Fibroblast of skin of right biceps (primary cell): Measurements from ENCODE around the gene LTBR.

ENCODE experiments used
- DNase-seq: peaks from one replicate; pipeline ENCODE4 v3.0.0-alpha.2; 2013

Gene LTBR

GRCh38 chr12:6346942-6347341, 37.0 kb upstream of the LTBR start:
- no peak for DNase-seq

GRCh38 chr12:6347367-6348338, 36.3 kb upstream of the LTBR start:
- no peak for DNase-seq

- no peak for DNase-seq
Observed at GRCh38 chr12:6351622-6352021, 32.3 kb upstream of the LTBR start.

- no peak for DNase-seq
Observed at GRCh38 chr12:6352193-6353173, 31.5 kb upstream of the LTBR start.

- DNase-seq: no peak
Observed at GRCh38 chr12:6354495-6355393, 29.2 kb upstream of the LTBR start.

- DNase-seq: no peak
Observed at GRCh38 chr12:6355491-6356373, 28.2 kb upstream of the LTBR start.

- DNase-seq: no peak
Observed at GRCh38 chr12:6356374-6356820, 27.6 kb upstream of the LTBR start.

GRCh38 chr12:6358881-6359280, 25.1 kb upstream of the LTBR start:
- DNase-seq: no peak

- DNase-seq: no peak
Observed at GRCh38 chr12:6360080-6360571, 23.8 kb upstream of the LTBR start.

GRCh38 chr12:6360578-6361490, 23.1 kb upstream of the LTBR start:
- DNase-seq: no peak

- no peak for DNase-seq
Observed at GRCh38 chr12:6361834-6362233, 22.1 kb upstream of the LTBR start.

GRCh38 chr12:6362403-6362802, 21.6 kb upstream of the LTBR start:
- no peak for DNase-seq

- DNase-seq: no peak
Observed at GRCh38 chr12:6363010-6363329, 21.0 kb upstream of the LTBR start.

- DNase-seq: peak; percentile 54
Observed at GRCh38 chr12:6363330-6364043, 20.5 kb upstream of the LTBR start.

- no peak for DNase-seq
Observed at GRCh38 chr12:6364044-6364374, 20.0 kb upstream of the LTBR start.

GRCh38 chr12:6367065-6367968, 16.6 kb upstream of the LTBR start:
- peak; percentile 61 for DNase-seq

- DNase-seq: no peak
Observed at GRCh38 chr12:6367969-6368892, 15.7 kb upstream of the LTBR start.
